ENCODE measurements around the gene SVIL.
"Not testable (repeated sequence)": the region's sequence is repeated elsewhere in the genome, so short reads cannot be mapped to it uniquely, and the experiment has no call there.

The SVIL gene

GRCh38 chr10:29479081-29479925 lies 155.5 kb downstream of the SVIL start:
- DNase-seq (ENCODE audit: extremely low spot score, insufficient read length, low read depth) (no peak), FAIRE-seq (peak; percentile 55)

- no peak for FAIRE-seq
- DNase-seq (ENCODE audit: extremely low spot score, insufficient read length, low read depth): no peak
These were observed 161.2 kb downstream of the SVIL start for GRCh38 chr10:29473406-29474100.

DNA sequence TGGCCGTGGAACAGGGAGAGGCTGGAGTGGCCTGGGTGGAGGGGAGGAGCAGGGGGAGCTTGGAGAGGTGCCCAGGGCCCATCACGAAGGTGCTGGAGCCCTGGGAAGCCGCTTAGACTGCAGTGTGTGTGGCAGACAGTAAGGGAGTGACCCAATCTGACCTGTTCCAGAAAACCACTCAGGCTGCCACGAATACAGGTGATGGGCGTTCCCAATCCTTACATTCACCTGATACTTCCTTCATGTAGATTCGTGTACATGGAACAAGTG lies 161.7 kb downstream of the SVIL start:
- no peak for DNase-seq (ENCODE audit: extremely low spot score, insufficient read length, low read depth)
- FAIRE-seq: no peak

DNA sequence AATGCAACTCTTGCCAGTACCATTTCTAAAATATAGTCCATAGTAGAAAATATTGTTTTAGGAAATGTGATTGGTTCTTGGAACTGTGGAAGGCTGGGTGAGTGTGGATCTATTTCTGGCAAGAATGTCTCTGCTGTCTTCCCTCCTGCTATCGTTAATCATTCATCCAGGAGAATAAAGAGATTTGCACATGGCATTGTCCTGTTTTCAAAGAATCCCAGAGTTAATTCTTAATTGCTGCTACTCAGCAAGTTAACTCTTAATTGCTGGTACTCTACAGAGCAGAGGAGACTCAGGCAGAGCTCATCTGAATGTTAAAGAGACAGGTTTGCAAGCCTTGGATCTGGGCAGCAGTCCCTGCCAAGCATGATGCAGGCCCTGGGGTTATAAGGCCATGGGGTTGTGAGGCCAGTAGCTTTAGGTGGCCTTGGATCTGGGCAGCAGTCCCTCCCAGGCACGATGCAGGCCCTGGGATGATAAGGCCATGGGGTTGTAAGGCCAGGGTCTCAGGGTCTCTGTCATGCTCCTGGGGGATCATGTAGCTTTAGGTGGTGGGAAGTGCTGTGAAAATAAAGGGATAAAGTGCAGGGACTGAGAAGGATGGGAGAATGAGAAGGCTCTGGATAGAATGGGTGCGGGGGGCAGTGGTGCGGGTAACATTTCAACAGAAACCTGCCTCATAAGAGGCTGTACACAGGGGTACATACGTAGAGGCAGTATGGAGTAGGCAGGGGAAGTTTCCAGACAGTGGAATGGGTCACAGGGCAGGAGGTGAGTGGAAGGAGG lies 162.3 kb downstream of the SVIL start:
- FAIRE-seq (no peak), DNase-seq (ENCODE audit: extremely low spot score, insufficient read length, low read depth) (no peak)

DNA sequence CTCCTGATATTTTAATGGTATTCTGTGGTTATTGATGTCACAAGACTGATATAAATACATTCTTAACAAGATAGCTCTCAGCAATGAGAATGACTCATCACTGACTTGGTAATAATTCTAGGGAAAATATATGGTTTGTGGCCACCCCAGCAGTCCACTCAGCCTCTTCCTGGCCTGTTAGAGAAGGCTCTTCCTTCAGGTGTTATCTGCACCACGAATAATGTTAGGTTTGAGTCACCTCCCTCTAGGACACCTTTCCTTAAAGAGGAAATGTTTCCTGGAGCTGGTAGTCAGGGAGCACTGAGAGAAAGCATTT lies 163.3 kb downstream of the SVIL start:
- no peak for DNase-seq (ENCODE audit: extremely low spot score, insufficient read length, low read depth)

GRCh38 chr10:29470843-29471543 lies 163.8 kb downstream of the SVIL start:
- FAIRE-seq (no peak), DNase-seq (ENCODE audit: extremely low spot score, insufficient read length, low read depth) (no peak)

More for the DNA sequence above, 163.3 kb downstream of the SVIL start:
- FAIRE-seq: no peak

- DNase-seq (ENCODE audit: extremely low spot score, insufficient read length, low read depth) (no peak), FAIRE-seq (no peak)
These were observed 164.4 kb downstream of the SVIL start for GRCh38 chr10:29470355-29470705.

DNA sequence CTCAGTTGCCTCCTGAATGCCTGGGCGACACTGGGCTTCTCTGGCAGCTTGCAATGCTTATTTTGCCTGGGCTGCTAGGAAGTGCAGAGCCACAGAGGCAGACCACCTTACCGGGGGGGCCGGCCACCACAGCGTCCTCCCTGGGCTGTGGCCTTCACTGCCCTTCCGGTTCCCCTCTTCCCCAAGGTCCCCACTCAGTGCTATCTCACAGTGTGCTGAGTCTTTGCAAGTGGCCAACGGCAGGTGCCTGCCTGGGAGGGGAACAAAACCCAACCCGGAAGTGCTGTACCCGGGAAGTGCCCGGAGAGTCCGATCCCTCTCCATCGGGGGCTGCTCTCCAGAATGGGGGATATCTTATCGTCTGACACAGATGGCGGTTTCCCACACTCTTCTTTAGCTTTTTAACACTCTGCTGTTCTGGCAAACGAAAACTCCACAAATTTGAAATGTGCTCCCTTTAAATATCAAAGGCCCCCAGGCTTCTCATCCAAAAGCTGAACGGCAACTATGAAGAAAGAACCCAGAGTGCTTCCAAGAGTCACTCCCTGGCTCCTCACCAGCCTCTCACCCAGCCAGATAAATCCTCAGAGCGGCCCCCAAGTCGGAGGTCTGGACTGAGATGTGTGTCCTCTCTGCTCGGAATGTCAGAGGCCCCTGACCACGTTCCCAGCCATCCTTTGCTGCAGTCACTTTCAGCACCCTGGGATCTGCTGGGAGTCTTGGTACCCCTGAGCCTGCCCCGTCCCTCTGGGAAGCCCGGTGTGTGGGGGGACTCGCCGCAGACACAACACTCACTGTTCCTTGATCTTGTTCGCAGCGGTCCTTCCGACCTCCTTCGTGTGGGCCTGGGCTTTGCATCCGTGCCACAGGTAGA lies 165.1 kb downstream of the SVIL start:
- FAIRE-seq: no peak

GRCh38 chr10:29465384-29465783 lies 169.4 kb downstream of the SVIL start:
- FAIRE-seq: no peak
- no peak for DNase-seq (ENCODE audit: extremely low spot score, insufficient read length, low read depth)

More for the DNA sequence above, 165.1 kb downstream of the SVIL start:
- DNase-seq (ENCODE audit: extremely low spot score, insufficient read length, low read depth): no peak

- DNase-seq (ENCODE audit: extremely low spot score, insufficient read length, low read depth); FAIRE-seq: not testable (repeated sequence)
These were observed 170.1 kb downstream of the SVIL start for GRCh38 chr10:29464671-29465171.

- DNase-seq (ENCODE audit: extremely low spot score, insufficient read length, low read depth): no peak
- FAIRE-seq: no peak
These were observed 173.7 kb downstream of the SVIL start for GRCh38 chr10:29461042-29461441.

DNA sequence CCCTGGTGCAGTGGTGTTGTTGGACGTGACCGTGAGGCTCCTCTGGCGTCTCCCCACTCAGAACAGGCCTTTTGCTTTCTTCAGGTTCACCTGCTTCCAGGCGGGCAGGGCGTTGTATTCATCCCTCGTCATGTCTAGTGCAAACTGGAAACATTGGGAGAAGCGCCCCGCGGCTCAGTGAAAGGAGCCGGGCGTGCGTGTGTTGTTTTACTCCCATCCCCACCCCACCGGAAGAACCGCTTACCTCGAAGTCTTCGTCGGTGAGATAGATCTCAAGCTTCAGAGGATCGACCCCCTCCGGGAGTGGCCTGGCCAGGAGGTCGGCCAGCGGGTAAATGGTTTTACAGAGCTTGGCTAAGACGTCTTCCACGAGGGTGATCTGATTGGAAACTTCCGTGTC lies 176.6 kb downstream of the SVIL start:
- not testable (repeated sequence) for FAIRE-seq; DNase-seq (ENCODE audit: extremely low spot score, insufficient read length, low read depth)

DNA sequence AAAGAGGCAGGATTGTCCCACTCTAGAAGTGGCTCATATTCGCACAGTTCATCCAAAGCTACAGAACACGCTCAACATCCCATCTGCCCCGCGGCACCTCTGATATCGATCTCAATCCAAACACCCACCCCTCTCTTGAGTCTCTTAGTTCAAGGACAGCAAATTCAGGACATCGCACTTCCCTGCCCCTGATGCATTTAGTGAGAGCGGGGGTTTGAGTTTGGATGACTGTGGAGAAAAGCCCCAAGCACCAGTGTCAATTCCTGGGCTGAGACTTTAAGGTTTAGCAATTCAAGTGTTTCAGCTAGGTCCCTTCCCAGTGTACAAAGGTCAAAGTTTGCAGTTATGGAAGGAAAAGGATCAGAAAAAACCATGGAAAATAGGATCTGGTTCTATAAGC lies 179.7 kb downstream of the SVIL start:
- DNase-seq (ENCODE audit: extremely low spot score, insufficient read length, low read depth) (no peak), FAIRE-seq (no peak)

GRCh38 chr10:29454250-29454649 lies 180.5 kb downstream of the SVIL start:
- no peak for DNase-seq (ENCODE audit: extremely low spot score, insufficient read length, low read depth)
- no peak for FAIRE-seq

- DNase-seq (ENCODE audit: extremely low spot score, insufficient read length, low read depth) (no peak), FAIRE-seq (no peak)
These were observed 182.2 kb downstream of the SVIL start for GRCh38 chr10:29452546-29452945.

GRCh38 chr10:29451946-29452345 lies 182.8 kb downstream of the SVIL start:
- no peak for DNase-seq (ENCODE audit: extremely low spot score, insufficient read length, low read depth)
- no peak for FAIRE-seq

- FAIRE-seq: no peak
- DNase-seq (ENCODE audit: extremely low spot score, insufficient read length, low read depth): no peak
These were observed 184.4 kb downstream of the SVIL start for GRCh38 chr10:29450405-29450804.

DNA sequence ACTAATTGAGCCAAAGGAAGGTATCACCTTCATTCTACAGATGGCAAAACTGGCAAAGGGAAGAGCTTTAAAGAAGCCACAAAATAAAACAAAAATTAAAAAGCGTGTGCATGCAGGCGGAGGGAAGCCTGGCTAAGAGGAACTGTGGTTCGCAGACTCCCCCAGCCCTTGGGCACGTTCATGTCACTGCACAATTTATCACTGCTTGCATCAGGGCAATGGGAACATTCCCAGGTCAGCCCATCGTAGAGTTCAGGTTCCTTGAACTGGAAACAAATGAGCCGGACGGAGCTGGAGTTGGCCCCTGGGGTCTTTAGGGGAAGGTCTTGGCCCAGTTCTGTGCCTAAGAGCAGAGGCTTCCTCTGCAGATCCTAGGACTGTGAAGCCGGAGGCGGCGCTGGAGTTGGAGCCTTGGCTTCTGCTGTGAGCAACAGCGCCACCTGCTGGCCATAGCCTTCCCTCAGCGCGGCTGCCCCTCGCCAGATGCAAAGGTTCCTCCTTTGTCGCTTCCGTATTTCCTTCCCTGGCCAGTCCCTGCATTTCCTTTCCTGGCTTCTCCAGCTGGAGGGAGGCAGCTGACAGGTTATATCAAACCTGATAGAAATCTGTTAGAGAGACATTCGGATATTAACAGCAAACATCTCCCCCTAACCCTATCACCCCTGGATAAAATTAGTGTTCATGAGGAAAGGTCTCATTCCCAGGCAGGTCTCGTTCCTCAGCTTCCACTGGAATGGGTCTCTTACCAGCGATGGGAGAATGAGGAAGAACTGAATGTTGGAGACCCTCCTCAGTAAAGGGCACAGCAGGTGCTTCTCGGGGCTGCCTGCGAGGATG lies 185.8 kb downstream of the SVIL start:
- peak; percentile 78 for FAIRE-seq
- DNase-seq (ENCODE audit: extremely low spot score, insufficient read length, low read depth): not testable (repeated sequence)

DNA sequence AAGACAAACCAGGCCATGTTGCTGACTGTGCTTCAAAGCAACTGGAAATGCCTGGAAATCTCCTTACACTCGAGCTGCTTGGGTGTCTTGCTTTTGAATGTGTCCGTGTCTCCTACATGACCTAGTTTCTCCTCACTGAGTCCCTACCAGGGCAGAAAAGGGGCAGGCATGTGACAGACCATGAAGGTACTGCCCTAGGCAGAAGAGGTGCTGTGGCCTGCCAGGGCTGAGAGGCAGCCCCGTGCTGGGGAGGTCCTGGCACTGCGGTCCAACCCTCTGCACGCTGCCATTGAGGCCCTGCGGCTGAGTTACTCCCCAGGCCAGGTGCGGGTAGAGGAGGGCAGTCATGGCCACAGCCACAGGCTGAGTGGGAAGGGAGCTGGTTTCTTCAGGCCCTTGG lies 186.6 kb downstream of the SVIL start:
- no peak for DNase-seq (ENCODE audit: extremely low spot score, insufficient read length, low read depth)
- FAIRE-seq: no peak
